MM.1S (cell line): ENCODE data around the gene ZNHIT3.

Experiments
- EZH2phosphoT487 ChIP-seq: fragments of 300-600 bp; sonication (generic); IDR thresholded peaks from 2 replicates; pipeline ENCODE4 v1.6.1; 2018; ENCODE audit warnings: antibody characterized with exemption, low read length
- TF ChIP-seq, protein P1 (sequence below): fragments of 300-600 bp; sonication (generic); IDR thresholded peaks from 2 replicates; pipeline ENCODE4 v1.5.1; 2016; ENCODE audit warnings: antibody characterized with exemption, low read length, mixed read lengths

DNA sequence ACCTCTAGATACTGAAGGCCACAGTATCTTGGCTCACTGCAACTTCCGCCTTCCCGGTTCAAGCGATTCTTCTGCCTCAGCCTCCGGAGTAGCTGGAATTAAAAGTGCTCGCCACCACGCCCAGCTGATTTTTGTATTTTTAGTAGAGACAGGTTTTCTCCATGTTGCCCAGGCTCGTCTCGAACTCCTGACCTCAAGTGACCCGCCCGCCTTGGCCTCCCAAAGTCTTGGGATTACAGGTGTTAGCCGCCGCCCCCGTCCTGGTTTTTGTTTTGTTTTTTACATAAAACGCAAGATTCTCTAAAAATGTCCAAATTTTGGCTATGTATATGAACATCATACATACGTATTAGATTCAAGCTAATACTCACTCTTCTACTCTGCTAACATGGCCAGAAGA lies 56.3 kb downstream of the ZNHIT3 start:
- TF ChIP-seq, protein P1, sequence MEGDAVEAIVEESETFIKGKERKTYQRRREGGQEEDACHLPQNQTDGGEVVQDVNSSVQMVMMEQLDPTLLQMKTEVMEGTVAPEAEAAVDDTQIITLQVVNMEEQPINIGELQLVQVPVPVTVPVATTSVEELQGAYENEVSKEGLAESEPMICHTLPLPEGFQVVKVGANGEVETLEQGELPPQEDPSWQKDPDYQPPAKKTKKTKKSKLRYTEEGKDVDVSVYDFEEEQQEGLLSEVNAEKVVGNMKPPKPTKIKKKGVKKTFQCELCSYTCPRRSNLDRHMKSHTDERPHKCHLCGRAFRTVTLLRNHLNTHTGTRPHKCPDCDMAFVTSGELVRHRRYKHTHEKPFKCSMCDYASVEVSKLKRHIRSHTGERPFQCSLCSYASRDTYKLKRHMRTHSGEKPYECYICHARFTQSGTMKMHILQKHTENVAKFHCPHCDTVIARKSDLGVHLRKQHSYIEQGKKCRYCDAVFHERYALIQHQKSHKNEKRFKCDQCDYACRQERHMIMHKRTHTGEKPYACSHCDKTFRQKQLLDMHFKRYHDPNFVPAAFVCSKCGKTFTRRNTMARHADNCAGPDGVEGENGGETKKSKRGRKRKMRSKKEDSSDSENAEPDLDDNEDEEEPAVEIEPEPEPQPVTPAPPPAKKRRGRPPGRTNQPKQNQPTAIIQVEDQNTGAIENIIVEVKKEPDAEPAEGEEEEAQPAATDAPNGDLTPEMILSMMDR: no peak
- TF ChIP-seq EZH2phosphoT487: no peak
